Prostate gland (tissue), 2 donors: ENCODE data around the gene PAXX. TPM values are rescaled to one million over a fixed set of nuclear protein-coding genes. Genes with fewer than 3 reads are reported as not detected.

Experiments used
- DNase-seq: peaks from one replicate; pipeline ENCODE4 v3.0.0-alpha.2; 2019; ENCODE audit warnings: low spot score
- H3K27ac ChIP-seq, 2 donors: fragments of 200-600 bp; sonication (generic); 2 replicates each; pipeline ENCODE4 v1.5.1; 2017 to 2019
- H3K27me3 ChIP-seq: fragments of 200-600 bp; sonication (generic); replicated peaks from 2 replicates; pipeline ENCODE4 v1.5.1; 2019; ENCODE audit not compliant: insufficient read depth
- H3K36me3 ChIP-seq, 2 donors: fragments of 200-600 bp; sonication (generic); 1 replicate in 1 of 2; 2 replicates in 1 of 2; pipeline versions ENCODE4 v1.5.1 to v1.8.1; 2017 to 2019
- H3K4me1 ChIP-seq: fragments of 200-600 bp; sonication (generic); replicated peaks from 2 replicates; pipeline ENCODE4 v1.5.1; 2019
- H3K4me3 ChIP-seq, 2 donors: fragments of 200-600 bp; sonication (generic); 2 replicates each; pipeline ENCODE4 v1.5.1; 2017 to 2019
- H3K9me3 ChIP-seq: fragments of 200-600 bp; sonication (generic); 2 replicates; pipeline ENCODE4 v1.5.1; 2017
- CTCF ChIP-seq, 4 experiments: fragments of 200-600 bp in 2 of 4; fragments of 450-650 bp in 2 of 4; sonication (generic) in 2 of 4; IDR thresholded peaks; 1 replicate in 3 of 4; 2 replicates in 1 of 4; pipeline ENCODE4 v1.5.1; 2016 to 2019; ENCODE audit warnings: antibody characterized with exemption in 4 of 4, mild to moderate bottlenecking in 2 of 4, moderate library complexity in 2 of 4
- POLR2A ChIP-seq: fragments of 450-650 bp; IDR thresholded peaks from one replicate; pipeline ENCODE4 v1.6.1; 2016; ENCODE audit warnings: antibody characterized with exemption, mild to moderate bottlenecking
- POLR2AphosphoS5 ChIP-seq: sonication (generic); formaldehyde crosslinking; IDR thresholded peaks from one replicate; pipeline ENCODE4 v1.6.1; 2017; ENCODE audit warnings: antibody characterized with exemption
- WGBS: methylation state at CpG from one replicate; pipeline ENCODE4 v1.1.5; 2018; 5-methylcytosine and 5-hydroxymethylcytosine counted together
- intact Hi-C: fragments of 100-400 bp; cut with DNase I; formaldehyde crosslinking; loops from one replicate; pipeline ENCODE4 v1.14.2; 2022
- total RNA-seq, 2 donors: library from RNA; depleted of rRNA; stranded (reverse); fragments of >200 nt; gene quantifications; one replicate each; pipeline ENCODE4 v1.1.0, GENCODE V29; 2016

PAXX gene
- total RNA-seq, 2 donors from 2014 or later: 61.6 to 71.8 TPM

- WGBS: 90% methylated on average over 3 of the region's 6 CpGs
- peaks cover 12% of the 10 kb centered on the region for H3K4me1 ChIP-seq
- no peaks in the 10 kb centered on the region for H3K9me3 ChIP-seq
- no peaks in the 10 kb centered on the region for H3K27me3 ChIP-seq
- TF ChIP-seq POLR2AphosphoS5 (no peak), CTCF (IDR thresholded peaks at IDR 0.05) (no peak), POLR2A (no peak)
- no peak overlapping the region for H3K4me3 ChIP-seq
- intact Hi-C loops: no loop called here
- no peak for DNase-seq
- no peaks in the 10 kb centered on the region for H3K36me3 ChIP-seq
- no peak overlapping the region for H3K27ac ChIP-seq
Observed at GRCh38 chr9:137021568-137021978, 29.4 kb downstream of the PAXX start.

- no peak for DNase-seq
- no peak for TF ChIP-seq POLR2AphosphoS5
- TF ChIP-seq CTCF (IDR thresholded peaks at IDR 0.05): no peak
- no peak for TF ChIP-seq POLR2A
- H3K4me3 ChIP-seq: no peak overlapping the region
- H3K4me1 ChIP-seq: peaks cover 17% of the 10 kb centered on the region
- H3K27me3 ChIP-seq: no peaks in the 10 kb centered on the region
- H3K27ac ChIP-seq: no peak overlapping the region
- no peaks in the 10 kb centered on the region for H3K36me3 ChIP-seq
- intact Hi-C loops: no loop called here
- WGBS: 61% methylated on average over 30 of the region's 30 CpGs
- no peaks in the 10 kb centered on the region for H3K9me3 ChIP-seq
Observed at GRCh38 chr9:137021979-137022661, 29.9 kb downstream of the PAXX start.

- WGBS: 92% methylated on average over 23 of the region's 23 CpGs
- DNase-seq: no peak
Observed at GRCh38 chr9:137022662-137023008, 30.4 kb downstream of the PAXX start.

GRCh38 chr9:137023157-137023556 is 30.9 kb downstream of the PAXX start:
- H3K27ac ChIP-seq: no peak overlapping the region
- H3K36me3 ChIP-seq: no peaks in the 10 kb centered on the region
- TF ChIP-seq CTCF (IDR thresholded peaks at IDR 0.05): no peak
- no peak for TF ChIP-seq POLR2AphosphoS5
- TF ChIP-seq POLR2A: no peak
- no peak for DNase-seq
- no peaks in the 10 kb centered on the region for H3K9me3 ChIP-seq
- peaks cover 23% of the 10 kb centered on the region for H3K4me1 ChIP-seq
- intact Hi-C loops: no loop called here
- H3K27me3 ChIP-seq: no peaks in the 10 kb centered on the region
- no peak overlapping the region for H3K4me3 ChIP-seq
- WGBS: 75% methylated on average over 7 of the region's 7 CpGs

More at GRCh38 chr9:137022662-137023008, 30.4 kb downstream of the PAXX start:
- Histone ChIP-seq H3K36me3 (no peaks in the 10 kb centered on the region), H3K27ac (no peak overlapping the region), H3K4me1 (peaks cover 23% of the 10 kb centered on the region), H3K27me3 (no peaks in the 10 kb centered on the region), H3K9me3 (no peaks in the 10 kb centered on the region), H3K4me3 (no peak overlapping the region)
- intact Hi-C loops: no loop called here
- no peak for TF ChIP-seq POLR2AphosphoS5
- no peak for TF ChIP-seq CTCF (IDR thresholded peaks at IDR 0.05)
- no peak for TF ChIP-seq POLR2A

GRCh38 chr9:137023583-137023991 is 31.4 kb downstream of the PAXX start:
- no peaks in the 10 kb centered on the region for H3K27me3 ChIP-seq
- H3K27ac ChIP-seq: no peak overlapping the region
- peaks cover 25% of the 10 kb centered on the region for H3K4me1 ChIP-seq
- no peak for DNase-seq
- intact Hi-C loops: no loop called here
- 82% methylated on average over 15 of the region's 15 CpGs for WGBS
- no peak for TF ChIP-seq POLR2AphosphoS5
- TF ChIP-seq CTCF (IDR thresholded peaks at IDR 0.05): no peak
- no peak for TF ChIP-seq POLR2A
- H3K36me3 ChIP-seq: no peaks in the 10 kb centered on the region
- H3K9me3 ChIP-seq: no peaks in the 10 kb centered on the region
- no peak overlapping the region for H3K4me3 ChIP-seq
